Stimulated activated CD4-positive, alpha-beta T cell treated with anti-CD3 and anti-CD28 coated beads, Interleukin-12 subunit alpha, Interleukin-12 subunit beta, amount 100 ng/mL, for 4 hours (primary cell): Measurements from ENCODE around the gene PTPN18.
"Not testable (repeated sequence)": the region's sequence is repeated elsewhere in the genome, so short reads cannot be mapped to it uniquely, and the experiment has no call there.

ENCODE experiments used
- DNase-seq: peaks from one replicate; pipeline ENCODE4 v3.0.0-alpha.2; 2020

The PTPN18 gene

GRCh38 chr2:130355578-130356431, at the start of gene PTPN18:
TSS of gene PTPN18 (plus strand) at chr2:130356056. CDS start at chr2:130356108, 52 bp downstream.
- DNase-seq = peak; percentile 63

DNA sequence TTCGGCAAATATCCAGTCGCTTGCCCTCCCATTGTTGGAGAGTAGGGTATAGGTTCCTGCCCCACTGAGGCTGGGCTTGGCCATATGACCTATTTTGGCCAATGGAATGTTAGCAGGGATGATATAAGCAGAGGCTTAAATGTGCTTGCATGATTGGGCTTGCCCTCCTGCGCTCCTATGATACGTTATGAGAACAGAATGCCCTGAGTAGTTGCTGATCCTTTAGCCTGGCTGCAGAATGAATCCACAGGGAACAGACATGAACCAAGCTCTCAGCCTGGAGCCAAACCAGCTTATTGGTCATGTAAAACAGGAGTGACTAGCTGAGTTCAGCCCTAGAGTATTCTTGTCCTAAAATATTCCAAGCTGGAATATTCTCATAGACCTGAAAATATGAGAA, 48.0 kb upstream of the PTPN18 start:
- no peak for DNase-seq

DNA sequence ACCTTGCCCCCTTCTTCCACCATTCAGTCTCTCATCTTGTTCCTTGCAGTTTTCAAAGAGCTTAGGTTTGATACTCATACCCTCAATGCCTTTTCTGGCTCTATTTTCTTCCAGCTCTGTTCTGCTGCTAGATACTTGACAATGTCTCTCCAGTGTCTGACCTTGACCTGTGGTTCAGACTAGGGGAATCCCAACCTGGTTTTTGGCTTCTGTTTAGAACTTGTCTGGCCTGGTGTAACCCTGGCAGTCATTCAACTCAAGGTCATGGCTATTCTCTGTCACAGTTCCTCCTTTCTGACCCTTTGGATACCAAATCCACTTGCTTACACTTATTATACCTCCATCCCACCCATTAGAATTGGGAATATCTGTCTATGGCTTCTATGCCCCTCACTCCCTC, 45.0 kb upstream of the PTPN18 start:
- no peak for DNase-seq

DNA sequence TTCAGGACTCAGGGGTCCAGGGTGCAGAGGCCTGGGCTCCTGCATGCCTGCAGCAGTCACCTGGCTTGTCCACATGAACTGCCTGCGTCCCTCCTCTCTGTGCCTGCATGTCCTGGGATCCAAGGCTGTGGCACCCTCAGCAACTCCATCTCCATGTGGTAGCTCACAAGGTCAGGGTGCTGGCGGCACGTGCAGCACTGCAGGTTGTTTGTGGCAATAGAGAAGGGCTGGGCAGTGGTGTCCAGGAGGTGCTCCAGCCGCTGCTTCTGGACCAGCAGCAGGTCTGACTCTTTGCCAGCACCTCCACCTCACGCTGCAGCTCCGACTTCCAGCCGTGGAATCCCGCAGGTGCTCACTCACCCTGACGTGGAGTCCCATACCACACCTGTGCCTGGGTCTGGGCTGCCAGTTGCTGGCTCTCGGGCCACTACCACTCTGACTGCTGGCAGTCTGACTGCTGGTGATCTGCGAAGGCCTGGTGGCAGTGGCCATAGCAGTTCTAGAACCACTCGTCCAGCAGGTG, 42.0 kb upstream of the PTPN18 start:
- DNase-seq = no peak

GRCh38 chr2:130314377-130314776, 41.5 kb upstream of the PTPN18 start:
- DNase-seq = no peak

DNA sequence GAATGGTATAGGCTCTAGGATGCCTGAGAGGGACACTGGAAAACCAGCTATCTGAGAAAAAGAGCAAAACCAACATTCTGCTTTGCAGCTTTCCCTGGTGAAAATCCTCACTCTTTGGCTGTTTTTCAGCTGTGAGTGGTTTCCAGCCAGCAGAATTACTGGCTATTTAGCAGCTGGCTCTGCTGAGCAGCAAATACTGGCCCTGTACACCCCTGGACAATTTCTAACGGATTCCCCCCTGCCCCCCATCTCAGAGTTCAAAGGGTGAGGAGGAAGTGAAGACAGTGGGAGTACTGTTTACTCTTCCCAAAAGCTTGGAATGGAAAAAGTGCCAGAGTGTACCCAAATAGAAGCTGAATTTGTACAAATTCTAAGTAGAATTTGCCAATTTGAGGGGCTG, 39.3 kb upstream of the PTPN18 start:
- DNase-seq = no peak

DNA sequence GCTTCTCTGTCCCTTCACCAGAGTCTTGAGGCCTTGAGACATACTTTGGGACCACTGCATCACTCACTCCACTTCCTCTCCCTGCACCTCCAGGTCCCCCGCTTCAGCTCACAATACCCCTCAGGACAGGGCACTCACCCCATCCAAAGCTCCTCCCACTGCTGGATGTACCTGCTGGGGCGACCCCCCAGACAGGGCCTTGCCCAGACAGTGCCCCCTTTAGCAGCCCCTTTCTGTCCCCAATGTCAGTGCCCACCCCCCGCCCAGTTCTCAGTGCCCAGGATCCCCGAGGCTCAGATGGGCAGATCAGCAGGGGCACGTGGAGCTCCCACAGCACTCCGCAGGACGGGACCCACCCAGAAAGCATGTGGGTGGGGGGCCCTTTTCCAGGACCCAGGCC, 37.0 kb upstream of the PTPN18 start:
- no peak for DNase-seq

DNA sequence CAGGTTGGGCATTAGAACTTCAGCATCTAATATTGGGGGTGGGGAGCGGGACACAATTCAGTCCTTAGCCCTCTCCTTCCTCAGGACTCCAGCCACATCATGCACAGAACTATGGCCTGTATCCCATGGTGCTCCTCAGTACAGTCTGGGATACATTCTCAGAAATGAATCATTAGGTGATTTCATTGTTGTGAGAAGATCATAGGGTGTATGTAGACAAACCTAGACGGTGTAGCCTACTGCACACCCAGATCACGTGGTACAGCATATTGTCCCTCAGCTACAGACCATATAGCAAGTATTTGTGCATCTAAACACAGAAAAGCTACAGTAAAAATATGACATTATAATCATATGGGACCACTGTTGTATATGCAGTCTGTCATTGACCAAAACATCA, 36.3 kb upstream of the PTPN18 start:
- no peak for DNase-seq

DNA sequence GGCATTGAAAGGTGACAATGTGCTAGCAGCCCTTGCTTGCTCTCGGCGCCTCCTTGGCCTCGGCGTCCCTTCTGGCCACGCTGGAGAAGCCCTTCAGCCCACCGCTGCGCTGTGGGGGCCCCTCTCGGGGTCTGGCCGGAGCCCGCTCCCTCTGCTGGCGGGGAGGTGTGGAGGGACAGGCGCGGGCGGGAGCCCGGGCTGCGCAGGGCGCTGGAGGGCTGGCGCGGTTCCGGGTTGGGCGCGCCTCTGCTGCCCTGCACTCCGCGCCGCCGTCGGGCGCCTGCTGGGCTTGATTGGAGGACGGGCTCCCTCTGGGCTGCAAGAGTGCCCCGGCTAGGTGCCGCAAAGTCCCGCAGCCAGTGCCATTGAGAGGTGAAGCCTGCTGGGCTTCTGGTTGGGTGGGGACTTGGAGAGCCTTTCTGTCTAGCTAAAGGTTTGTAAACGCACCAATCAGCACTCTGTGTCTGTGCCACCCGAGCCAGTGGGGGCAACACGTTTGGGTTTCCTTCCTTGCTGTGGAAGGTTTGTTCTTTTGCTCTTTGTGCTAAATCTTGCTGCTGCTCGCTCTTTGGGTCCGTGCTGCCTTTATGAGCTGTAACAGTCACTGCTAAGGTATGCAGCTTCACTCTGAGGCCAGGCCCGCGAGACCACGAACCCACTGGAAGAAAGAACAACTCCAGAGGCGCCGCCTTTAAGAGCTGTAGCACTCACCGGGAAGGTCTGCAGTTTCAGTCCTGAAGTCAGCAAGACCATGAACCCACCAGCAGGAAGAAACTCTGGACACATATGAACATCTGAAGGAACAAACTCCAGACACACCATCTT, 27.9 kb upstream of the PTPN18 start:
- no peak for DNase-seq

DNA sequence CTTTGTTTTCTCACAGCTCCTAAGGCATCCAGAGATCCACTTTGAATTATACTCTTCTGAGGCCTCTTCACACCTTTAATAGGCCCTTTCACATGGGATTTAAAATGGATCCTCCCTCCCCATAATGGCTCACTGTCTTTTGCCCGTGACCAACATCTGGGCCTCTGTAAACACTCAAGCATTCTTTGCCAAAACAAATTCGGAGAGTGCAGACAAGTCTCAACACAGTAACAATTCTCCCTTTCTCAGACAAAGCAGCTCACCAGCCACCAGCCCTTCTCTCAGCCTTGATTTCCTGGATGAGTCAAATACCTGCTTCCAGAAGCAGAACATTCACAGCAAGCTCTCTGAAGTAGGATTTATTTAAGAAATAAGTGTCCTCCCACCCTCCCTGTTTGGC, 27.1 kb upstream of the PTPN18 start:
- DNase-seq = no peak

GRCh38 chr2:130332271-130333073, 23.4 kb upstream of the PTPN18 start:
- DNase-seq = peak; percentile 66

DNA sequence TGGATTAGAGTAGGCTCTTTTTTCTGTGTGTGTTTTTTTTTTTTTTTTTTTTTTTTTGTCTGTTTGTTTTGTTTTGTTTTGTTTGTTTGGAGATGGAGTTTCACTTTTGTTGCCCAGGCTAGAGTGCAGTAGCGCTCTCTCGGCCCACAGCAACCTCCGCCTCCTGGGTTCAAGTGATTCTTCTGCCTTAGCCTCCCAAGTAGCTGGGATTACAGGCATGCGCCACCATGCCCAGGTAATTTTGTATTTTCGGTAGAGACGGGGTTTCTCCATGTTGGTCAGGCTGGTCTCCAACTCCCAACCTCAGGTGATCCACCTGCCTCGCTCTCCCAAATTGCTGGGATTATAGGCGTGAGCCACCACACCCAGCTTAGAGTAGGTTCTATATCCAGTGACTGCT, 22.6 kb upstream of the PTPN18 start:
- not testable (repeated sequence) for DNase-seq

DNA sequence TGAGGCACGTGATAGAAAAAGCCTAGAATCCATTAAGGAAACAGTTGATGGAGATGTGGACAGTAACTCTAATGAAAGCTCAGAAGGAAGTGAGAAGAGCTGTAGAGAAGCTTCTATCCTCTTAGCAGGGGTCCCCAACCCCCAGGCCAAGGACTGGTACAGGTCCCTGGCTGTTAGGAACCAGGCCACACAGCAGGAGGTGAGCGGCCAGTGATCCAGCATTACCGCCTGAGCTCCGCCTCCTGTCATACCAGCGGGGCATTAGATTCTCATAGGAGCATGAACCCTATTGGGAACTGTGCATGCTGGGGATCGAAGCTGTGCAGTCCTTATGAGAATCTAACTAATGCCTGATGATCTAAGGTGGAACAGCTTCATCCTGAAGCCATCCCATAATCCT, 21.8 kb upstream of the PTPN18 start:
- DNase-seq = no peak

DNA sequence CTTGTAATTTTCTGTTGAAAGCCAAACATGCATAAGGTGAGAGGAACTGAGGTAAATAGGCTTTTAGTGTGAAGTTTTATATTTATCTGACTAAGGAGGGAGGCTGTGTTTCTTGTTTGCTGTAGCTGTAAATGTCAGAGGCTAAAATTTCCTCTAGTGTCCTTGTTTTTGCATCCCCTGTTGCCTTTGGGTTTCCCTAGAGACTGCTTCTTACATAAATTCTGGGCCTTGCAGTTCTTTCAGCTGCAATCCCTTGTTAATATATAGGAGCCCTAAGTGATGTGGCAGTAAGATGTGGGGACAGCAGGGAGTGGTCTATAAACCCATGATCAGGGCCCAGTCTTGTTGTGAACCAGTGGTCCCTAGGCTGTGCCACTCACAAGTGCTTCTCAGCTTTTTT, 20.6 kb upstream of the PTPN18 start:
- DNase-seq = no peak

- no peak for DNase-seq
Measured at GRCh38 chr2:130336150-130336876, 19.5 kb upstream of the PTPN18 start.

DNA sequence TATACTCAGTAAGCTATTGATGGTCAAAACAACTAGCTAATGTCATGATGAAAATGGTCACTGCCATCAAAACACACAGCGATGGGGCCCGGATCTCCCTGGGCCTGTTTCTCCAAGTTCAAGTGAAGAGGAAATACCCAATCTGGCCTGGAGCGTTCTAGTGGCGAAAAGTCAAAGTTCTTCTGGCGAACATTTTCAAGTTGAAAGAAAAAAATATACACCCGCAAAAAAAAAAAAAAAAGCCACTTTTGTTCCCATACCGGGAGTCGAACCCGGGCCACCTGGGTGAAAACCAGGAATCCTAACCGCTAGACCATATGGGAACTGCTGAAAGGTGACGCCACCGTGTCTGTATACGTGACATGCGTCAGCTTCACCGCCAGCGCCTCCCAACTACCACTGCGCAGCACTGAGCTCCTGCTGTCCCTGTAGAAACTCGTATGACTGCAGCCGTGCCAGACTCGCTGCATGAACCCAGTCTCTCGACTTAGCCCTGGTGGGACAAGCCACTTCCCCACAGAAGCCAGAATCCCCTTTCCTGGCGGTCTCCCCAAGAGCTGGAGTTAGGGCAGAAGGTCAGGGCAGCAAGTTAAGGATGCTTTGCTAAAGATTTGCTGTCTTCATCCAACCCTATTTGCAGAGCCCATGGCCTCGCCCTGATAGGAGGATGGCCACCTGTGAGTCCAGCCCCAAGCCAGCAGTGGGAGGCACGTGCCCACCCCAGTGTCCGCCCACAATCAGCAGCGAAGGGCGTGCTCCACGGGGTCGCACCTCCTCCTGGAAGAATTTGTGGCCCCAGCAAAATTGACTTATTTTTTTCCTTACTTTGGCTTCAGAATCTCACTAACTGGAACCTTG, 18.8 kb upstream of the PTPN18 start:
- DNase-seq = peak; percentile 62

- DNase-seq = no peak
Measured at GRCh38 chr2:130337735-130338325, 18.0 kb upstream of the PTPN18 start.

GRCh38 chr2:130338793-130339345, 17.0 kb upstream of the PTPN18 start:
- DNase-seq = no peak

DNA sequence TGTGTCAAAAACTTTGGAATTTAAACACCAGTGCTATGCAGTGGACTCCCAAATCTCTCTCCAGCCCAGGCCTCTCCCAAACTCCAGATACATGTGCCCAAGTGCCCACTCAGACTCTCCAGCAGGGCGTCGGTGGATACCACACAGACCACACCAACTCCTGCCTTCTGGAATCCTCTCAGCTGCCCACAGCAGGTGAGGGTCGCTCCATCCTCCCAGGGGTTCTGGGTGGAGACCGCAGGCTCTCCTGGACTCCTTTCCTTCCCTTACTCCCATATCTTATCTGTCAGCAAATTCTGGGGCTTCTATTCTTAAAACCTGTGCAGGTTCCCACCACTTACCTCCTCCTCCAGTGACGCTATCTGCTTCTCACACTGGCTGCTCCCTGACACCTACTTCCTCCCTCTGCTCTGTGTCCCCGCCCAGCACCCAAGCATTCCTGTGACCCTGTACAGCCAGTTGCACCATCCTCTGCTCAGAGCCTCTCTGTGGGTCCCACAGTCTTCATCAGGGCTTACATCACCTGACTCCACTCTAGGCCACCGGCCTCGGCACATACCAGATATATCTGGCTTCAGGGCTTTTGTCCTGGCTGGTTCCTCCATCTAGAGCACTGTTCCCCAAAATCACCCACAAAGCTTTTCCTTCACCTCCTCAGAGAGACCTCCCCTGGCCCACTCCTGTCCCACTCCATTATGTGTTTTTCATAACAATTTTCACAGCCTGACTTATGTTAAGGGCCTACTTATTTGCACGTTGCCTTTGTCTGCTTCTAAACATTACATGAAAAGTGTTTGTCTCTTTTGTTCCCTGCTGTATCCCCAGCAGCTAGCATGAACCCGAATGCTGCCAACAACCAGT, 15.7 kb upstream of the PTPN18 start:
- no peak for DNase-seq
